IMR-90 (cell line): ENCODE data around the gene TBCA. TPM values are rescaled to one million over a fixed set of nuclear protein-coding genes. Genes with fewer than 3 reads are reported as not detected.
A peak's percentile ranks its signal among the peaks of the same experiment; 100 is the strongest.

Experiments
- ATAC-seq: fragments of 200-7000 bp; cut with Tn5 transposase; 2 replicates; pipeline ENCODE4 v1.9.1; 2020; ENCODE audit warnings: low read depth, mild to moderate bottlenecking, moderate library complexity
- BruUV-seq: library from RNA; stranded (reverse); fragments of 400-500 nt; replicated peaks from 2 replicates; lab custom pipeline; 2021; lab: Mats Ljungman, UMichigan
- CTCF ChIA-PET: fragments of 300-600 bp; formaldehyde crosslinking; extraction: SDS; loops from one replicate; lab custom pipeline; 2021; ENCODE audit warnings: antibody characterized with exemption; lab: Yijun Ruan, JAX
- POLR2A ChIA-PET: fragments of 300-600 bp; sonication (Branson Sonifier 250); formaldehyde crosslinking; loops from one replicate; lab custom pipeline; 2022; ENCODE audit warnings: antibody characterized with exemption; ENCODE audit not compliant: unreplicated experiment; lab: Charles Lee
- DNase-seq: peaks from one replicate; pipeline ENCODE4 v3.0.0; 2013
- H2AFZ ChIP-seq: replicated peaks from 2 replicates; pipeline ENCODE3; 2013; ENCODE audit warnings: low read length, mild to moderate bottlenecking; ENCODE audit not compliant: poor library complexity
- H2AK5ac ChIP-seq: 2 replicates; pipeline ENCODE4 v1.6.1; 2013; ENCODE audit warnings: low read depth, low read length, inconsistent platforms
- H2AK9ac ChIP-seq: replicated peaks from 2 replicates; pipeline ENCODE3; 2013; ENCODE audit warnings: mild to moderate bottlenecking, low read depth, low read length, moderate library complexity; ENCODE audit not compliant: poor library complexity
- H2BK120ac ChIP-seq: 2 replicates; pipeline ENCODE4 v1.6.1; 2013; ENCODE audit warnings: low read depth, low read length, inconsistent platforms
- H2BK15ac ChIP-seq: 3 replicates; pipeline ENCODE4 v1.6.1; 2013; ENCODE audit warnings: low read depth, low read length, inconsistent platforms
- H2BK20ac ChIP-seq: 2 replicates; pipeline ENCODE4 v1.6.1; 2013; ENCODE audit warnings: low read depth, mild to moderate bottlenecking, inconsistent platforms, low read length, moderate library complexity
- H2BK5ac ChIP-seq: 2 replicates; pipeline ENCODE4 v1.6.1; 2013; ENCODE audit warnings: mild to moderate bottlenecking, low read depth, low read length, inconsistent platforms; ENCODE audit not compliant: poor library complexity, severe bottlenecking
- H3K14ac ChIP-seq: replicated peaks from 2 replicates; pipeline ENCODE4 v1.6.1; 2013; ENCODE audit warnings: low read depth, low read length, inconsistent platforms
- H3K18ac ChIP-seq: 2 replicates; pipeline ENCODE4 v1.6.1; 2013; ENCODE audit warnings: low read depth, low read length, control low read depth
- H3K23ac ChIP-seq: 2 replicates; pipeline ENCODE4 v1.6.1; 2013; ENCODE audit warnings: low read depth, low read length, inconsistent platforms
- H3K27ac ChIP-seq: 2 replicates; pipeline ENCODE4 v1.5.1; 2013; ENCODE audit warnings: mild to moderate bottlenecking, control low read depth, low read length; ENCODE audit not compliant: insufficient read depth
- H3K27me3 ChIP-seq: 2 replicates; pipeline ENCODE4 v1.6.1; 2013; ENCODE audit warnings: low read length; ENCODE audit not compliant: control insufficient read depth, insufficient read depth
- H3K36me3 ChIP-seq: 2 replicates; pipeline ENCODE4 v1.6.1; 2013; ENCODE audit warnings: low read length, mixed read lengths; ENCODE audit not compliant: control insufficient read depth, insufficient read depth
- H3K4ac ChIP-seq: 2 replicates; pipeline ENCODE4 v1.6.1; 2013; ENCODE audit warnings: low read depth, low read length, inconsistent platforms
- H3K4me1 ChIP-seq: 2 replicates; pipeline ENCODE4 v1.6.1; 2013; ENCODE audit warnings: low read length, mixed read lengths; ENCODE audit not compliant: control insufficient read depth, insufficient read depth
- H3K4me2 ChIP-seq: 2 replicates; pipeline ENCODE4 v1.6.1; 2013; ENCODE audit warnings: low read depth, mild to moderate bottlenecking, control low read depth, low read length, moderate library complexity
- H3K4me3 ChIP-seq: 2 replicates; pipeline ENCODE4 v1.5.1; 2013; ENCODE audit warnings: low read depth, mild to moderate bottlenecking, control low read depth, low read length, moderate library complexity; ENCODE audit not compliant: insufficient read depth
- H3K56ac ChIP-seq: 2 replicates; pipeline ENCODE4 v1.6.1; 2013; ENCODE audit warnings: low read length, inconsistent platforms; ENCODE audit not compliant: insufficient read depth; ENCODE audit errors: extremely low read depth
- H3K79me1 ChIP-seq, 2 experiments: 2 replicates each; pipeline ENCODE4 v1.6.1; 2013; ENCODE audit warnings: low read length in 2 of 2, inconsistent platforms in 1 of 2, low read depth in 1 of 2
- H3K9ac ChIP-seq: 2 replicates; pipeline ENCODE4 v1.6.1; 2013; ENCODE audit warnings: low read depth, low read length, control low read depth
- H3K9me1 ChIP-seq: 2 replicates; pipeline ENCODE4 v1.6.1; 2013; ENCODE audit warnings: low read length, inconsistent platforms; ENCODE audit not compliant: insufficient read depth
- H3K9me3 ChIP-seq: 2 replicates; pipeline ENCODE4 v1.6.1; 2013; ENCODE audit warnings: low read length; ENCODE audit not compliant: control insufficient read depth, insufficient read depth
- H4K20me1 ChIP-seq: 2 replicates; pipeline ENCODE4 v1.6.1; 2013; ENCODE audit warnings: low read length, inconsistent platforms; ENCODE audit not compliant: insufficient read depth
- H4K5ac ChIP-seq: 2 replicates; pipeline ENCODE4 v1.6.1; 2013; ENCODE audit warnings: mild to moderate bottlenecking, low read depth, low read length, control low read depth
- H4K8ac ChIP-seq, 2 experiments: 2 replicates each; pipeline ENCODE4 v1.6.1; 2013; ENCODE audit warnings: low read depth in 2 of 2, low read length in 2 of 2, control low read depth in 1 of 2, inconsistent platforms in 1 of 2
- H4K91ac ChIP-seq: 2 replicates; pipeline ENCODE4 v1.6.1; 2013; ENCODE audit warnings: low read depth, low read length, inconsistent platforms; ENCODE audit not compliant: insufficient read depth
- CEBPB ChIP-seq: IDR thresholded peaks from 2 replicates; pipeline ENCODE4 v1.6.1; 2012; ENCODE audit warnings: low read depth, low read length, improper control_type of control experiment
- FOS ChIP-seq: fragments of 150-350 bp; IDR thresholded peaks from 2 replicates; pipeline ENCODE4 v1.6.1; 2016; ENCODE audit warnings: low read depth, low read length
- MXI1 ChIP-seq: IDR thresholded peaks from 2 replicates; pipeline ENCODE4 v1.6.1; 2012; ENCODE audit warnings: low read depth, mild to moderate bottlenecking, low read length, moderate library complexity, borderline replicate concordance
- NFE2L2 ChIP-seq: fragments of 150-350 bp; IDR thresholded peaks from 2 replicates; pipeline ENCODE4 v1.6.1; 2016; ENCODE audit warnings: low read depth, mild to moderate bottlenecking, low read length
- POLR2A ChIP-seq: IDR thresholded peaks from 2 replicates; pipeline ENCODE4 v1.6.1; 2012; ENCODE audit warnings: mild to moderate bottlenecking, low read depth, low read length
- RFX5 ChIP-seq: IDR thresholded peaks from 2 replicates; pipeline ENCODE4 v1.8.0; 2012; ENCODE audit warnings: low read depth, mild to moderate bottlenecking, low read length, moderate library complexity
- SMC3 ChIP-seq: fragments of 150-350 bp; IDR thresholded peaks from 2 replicates; pipeline ENCODE4 v1.6.1; 2016; ENCODE audit warnings: low read depth, mild to moderate bottlenecking, antibody characterized with exemption, low read length, moderate library complexity
- WGBS, 2 experiments: methylation state at CpG; one replicate each; pipeline versions ENCODE4 v1.1.5 to v1.1.7; 2013; ENCODE audit warnings: missing lambda C conversion rate in 2 of 2; ENCODE audit not compliant: insufficient read length in 1 of 2; ENCODE audit errors: extremely low coverage in 2 of 2; 5-methylcytosine and 5-hydroxymethylcytosine counted together
- dilution Hi-C: fragments of 300-500 bp; cut with HindIII; formaldehyde crosslinking; loops from one replicate; pipeline ENCODE4 v1.14.3; 2018; ENCODE audit warnings: low sequenced_read_pairs; ENCODE audit not compliant: unreplicated experiment
- in situ Hi-C: fragments of 300-500 bp; cut with MboI; formaldehyde crosslinking; loops from 3 replicates; pipeline ENCODE4 v1.14.3; 2019; ENCODE audit warnings: low sequenced_read_pairs, inconsistent platforms, mixed read lengths
- intact Hi-C: fragments of 100-400 bp; cut with micrococcal nuclease; formaldehyde crosslinking; loops from 2 replicates; pipeline ENCODE4 v1.10.0; 2022
- polyA plus RNA-seq, 3 experiments: library from polyadenylated mRNA; depleted of rRNA; stranded (reverse); fragments of >200 nt; gene quantifications; 2 replicates each; pipeline ENCODE4 v1.2.3, GENCODE V29; 2012; ENCODE audit warnings: low replicate concordance in 1 of 3
- total RNA-seq: library from RNA; depleted of rRNA; stranded (reverse); fragments of >200 nt; gene quantifications from 2 replicates; pipeline ENCODE4 v1.2.3, GENCODE V29; 2012

TBCA gene
- total and polyA plus RNA-seq, 2 of the 4 experiments (the other 2 are of a cell fraction), result 6.1 to 137 TPM

DNA sequence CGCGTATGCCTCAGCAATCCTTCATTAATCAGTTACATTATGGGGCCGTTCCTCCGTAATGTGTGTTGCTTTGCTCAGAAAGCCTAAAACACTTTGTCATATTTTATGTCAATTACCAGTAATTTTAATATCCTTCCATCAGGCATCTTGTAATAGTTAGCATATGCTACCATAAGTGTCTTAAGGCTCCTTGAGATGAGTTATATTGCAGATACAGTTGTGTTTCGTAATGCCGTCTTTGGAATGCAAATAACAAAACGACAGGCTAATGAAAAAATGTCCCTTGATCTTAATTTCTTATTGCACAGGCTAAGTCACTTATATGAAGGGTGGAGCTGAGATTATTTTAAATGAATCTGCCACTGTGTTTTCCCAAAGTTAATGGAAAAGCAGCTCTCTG, 50.5 kb downstream of the TBCA start:
- BruUV-seq, result no TSS peak
- H2AK9ac ChIP-seq, result no peak overlapping the region
- no peak overlapping the region for H2BK120ac ChIP-seq
- no peak overlapping the region for H3K14ac ChIP-seq
- H4K8ac ChIP-seq, result no peak overlapping the region
- no peak overlapping the region for H3K56ac ChIP-seq
- no CpG with 5 or more reads among the region's 7 CpGs for WGBS, 2 experiments
- no peak overlapping the region for H2BK20ac ChIP-seq
- ATAC-seq (no peak), DNase-seq (peak; percentile 9)
- no peak overlapping the region for H3K4me3 ChIP-seq
- no peak overlapping the region for H2BK5ac ChIP-seq
- H3K23ac ChIP-seq, result no peak overlapping the region
- no peak overlapping the region for H3K4ac ChIP-seq
- H3K36me3 ChIP-seq, result no peaks in the 10 kb centered on the region
- H3K9me1 ChIP-seq, result peaks cover 2% of the 10 kb centered on the region; the same call in 1 of the 2 replicates
- peaks cover 4% of the 10 kb centered on the region for H4K20me1 ChIP-seq
- intact Hi-C loops, result no loop called here
- no peak overlapping the region for H2BK15ac ChIP-seq
- ChIA-PET CTCF (no interaction called here), POLR2A (no interaction called here)
- H2AK5ac ChIP-seq, result no peak overlapping the region
- H2AFZ ChIP-seq, result no peak overlapping the region
- H3K18ac ChIP-seq, result no peak overlapping the region
- H3K27me3 ChIP-seq, result no peaks in the 10 kb centered on the region
- H3K27ac ChIP-seq, result no peak overlapping the region
- H3K9me3 ChIP-seq, result no peaks in the 10 kb centered on the region
- in situ Hi-C loops, result no loop called here
- H3K9ac ChIP-seq, result no peak overlapping the region
- TF ChIP-seq FOS (no peak), CEBPB (0 out of 2 replicates have a peak, but pooled peaks have one; percentile 17), SMC3 (no peak), NFE2L2 (no peak), POLR2A (no peak), MXI1 (no peak), RFX5 (no peak)
- no peak overlapping the region for H3K4me2 ChIP-seq
- no peak overlapping the region for H4K5ac ChIP-seq
- H3K79me1 ChIP-seq, result peaks cover 22 to 40% of the 10 kb centered on the region in 2 experiments
- no peak overlapping the region for H4K91ac ChIP-seq
- dilution Hi-C loops, result no loop called here
- H3K4me1 ChIP-seq, result peaks cover 4% of the 10 kb centered on the region
